Activated naive CD8-positive, alpha-beta T cell treated with anti-CD3 and anti-CD28 coated beads, Interleukin-2, amount 10 ng/mL, durations not matched to agents 7 days and 5 days (primary cell): ENCODE results near the gene LRCH1. TPM values are rescaled to one million over a fixed set of nuclear protein-coding genes. Genes with fewer than 3 reads are reported as not detected.
"Not testable (repeated sequence)": the region's sequence is repeated elsewhere in the genome, so short reads cannot be mapped to it uniquely, and the experiment has no call there.

Experiments used
- ATAC-seq: fragments of 150-1000 bp; cut with Tn5 transposase; one replicate; pipeline ENCODE4 v1.10.0; 2021; ENCODE audit warnings: low read depth, moderate library complexity
- POLR2A ChIA-PET: fragments of 350-600 bp; sonication (Branson Sonifier 250); formaldehyde crosslinking; loops from one replicate; lab custom pipeline; 2021; ENCODE audit warnings: antibody characterized with exemption; lab: Charles Lee
- DNase-seq: peaks from one replicate; pipeline ENCODE4 v3.0.0; 2021
- H3K27ac Mint-ChIP-seq: one replicate; pipeline ENCODE4 v1.8.0; 2022; ENCODE audit warnings: mild to moderate bottlenecking, mixed read lengths
- H3K27me3 Mint-ChIP-seq: one replicate; pipeline ENCODE4 v1.8.0; 2022; ENCODE audit warnings: mild to moderate bottlenecking, moderate library complexity, mixed read lengths
- H3K36me3 Mint-ChIP-seq: one replicate; pipeline ENCODE4 v1.8.0; 2021; ENCODE audit warnings: mild to moderate bottlenecking, mixed read lengths
- H3K4me1 Mint-ChIP-seq: one replicate; pipeline ENCODE4 v1.8.0; 2021; ENCODE audit warnings: mixed read lengths
- H3K4me3 Mint-ChIP-seq: one replicate; pipeline ENCODE4 v1.8.0; 2022; ENCODE audit warnings: mild to moderate bottlenecking, moderate library complexity, mixed read lengths
- H3K9me3 Mint-ChIP-seq: one replicate; pipeline ENCODE4 v1.8.0; 2021; ENCODE audit warnings: mixed read lengths
- total RNA-seq, 2 experiments: library from RNA; stranded (reverse); gene quantifications; one replicate each; pipeline ENCODE4 v1.2.3, GENCODE V29; 2021

LRCH1 gene, protein sequence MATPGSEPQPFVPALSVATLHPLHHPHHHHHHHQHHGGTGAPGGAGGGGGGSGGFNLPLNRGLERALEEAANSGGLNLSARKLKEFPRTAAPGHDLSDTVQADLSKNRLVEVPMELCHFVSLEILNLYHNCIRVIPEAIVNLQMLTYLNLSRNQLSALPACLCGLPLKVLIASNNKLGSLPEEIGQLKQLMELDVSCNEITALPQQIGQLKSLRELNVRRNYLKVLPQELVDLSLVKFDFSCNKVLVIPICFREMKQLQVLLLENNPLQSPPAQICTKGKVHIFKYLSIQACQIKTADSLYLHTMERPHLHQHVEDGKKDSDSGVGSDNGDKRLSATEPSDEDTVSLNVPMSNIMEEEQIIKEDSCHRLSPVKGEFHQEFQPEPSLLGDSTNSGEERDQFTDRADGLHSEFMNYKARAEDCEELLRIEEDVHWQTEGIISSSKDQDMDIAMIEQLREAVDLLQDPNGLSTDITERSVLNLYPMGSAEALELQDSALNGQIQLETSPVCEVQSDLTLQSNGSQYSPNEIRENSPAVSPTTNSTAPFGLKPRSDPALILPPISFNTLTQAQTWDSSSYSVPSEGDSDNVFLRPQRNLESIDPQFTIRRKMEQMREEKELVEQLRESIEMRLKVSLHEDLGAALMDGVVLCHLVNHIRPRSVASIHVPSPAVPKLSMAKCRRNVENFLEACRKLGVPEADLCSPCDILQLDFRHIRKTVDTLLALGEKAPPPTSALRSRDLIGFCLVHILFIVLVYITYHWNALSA
- total RNA-seq, result 10 to 100 TPM; 18.5 to 18.9 TPM

DNA sequence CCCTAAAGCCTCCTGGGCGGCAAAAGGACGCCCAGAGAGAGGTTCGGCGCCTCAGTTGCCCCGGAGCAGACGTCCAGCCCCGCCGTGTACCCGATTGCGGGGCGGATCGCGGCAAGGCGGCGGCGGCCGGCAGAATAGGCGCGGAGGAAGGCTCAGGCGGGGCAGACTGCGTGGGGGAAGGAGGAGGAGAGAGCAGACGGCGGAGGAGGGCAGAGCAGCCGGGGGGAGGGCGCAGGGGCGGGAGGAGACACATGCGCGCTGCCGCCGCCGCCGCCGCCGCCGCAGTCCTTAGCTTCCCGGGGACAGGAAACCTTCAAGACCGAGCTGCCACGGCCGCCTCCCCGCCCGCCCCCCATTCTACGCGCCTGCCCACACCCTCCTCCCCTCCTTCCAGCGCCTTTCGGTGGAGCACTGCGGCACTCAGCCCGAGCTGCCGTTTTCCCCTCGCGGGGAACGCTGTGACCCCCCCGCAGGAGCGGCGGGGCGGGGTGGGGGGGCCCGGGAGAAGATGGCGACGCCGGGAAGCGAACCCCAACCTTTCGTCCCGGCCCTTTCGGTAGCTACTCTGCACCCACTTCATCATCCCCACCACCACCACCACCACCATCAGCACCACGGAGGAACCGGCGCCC is at the start of gene LRCH1:
LRCH1 (plus strand) TSS at position 282 of the 632 bp plus-strand sequence; CDS start at position 509, 227 bp downstream.
- Mint-ChIP-seq H3K27me3 (peaks cover 10% of the 10 kb centered on the region), H3K9me3 (no peaks in the 10 kb centered on the region), H3K4me3 (peak within 1 kb of the TSS; percentile 94), H3K4me1 (peaks cover 32% of the 10 kb centered on the region), H3K36me3 (peaks cover 2% of the 10 kb centered on the region), H3K27ac (peak within 1 kb of the TSS; percentile 86)
- POLR2A ChIA-PET, result interaction anchor here (0.9 to 1.9 kb wide), 4 partner anchors 114 to 244 kb away, joined by 3 to 9 read pairs (median 4); partner anchors contain the start of gene ESD
- peak; percentile 86 for DNase-seq
- ATAC-seq, result peak; percentile 91

DNA sequence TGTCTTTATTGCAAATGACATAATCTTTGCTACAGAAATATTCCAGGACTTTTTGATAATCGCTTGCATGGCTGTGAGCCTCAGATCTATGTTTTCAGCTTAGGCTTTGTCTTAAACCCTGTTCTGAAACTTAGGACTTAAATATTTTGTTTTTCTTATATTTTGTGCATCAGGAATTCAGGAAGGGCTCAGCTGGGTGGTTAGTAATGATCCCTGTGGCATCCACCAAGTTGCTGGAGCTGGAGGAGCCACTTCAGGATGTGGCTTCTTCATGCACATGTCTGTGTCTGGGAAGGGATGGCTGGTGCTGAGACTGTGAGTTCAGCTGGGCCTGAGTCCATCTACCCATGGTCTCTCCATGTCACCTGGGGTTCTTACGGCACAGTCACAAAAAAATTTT is 48.9 kb upstream of the LRCH1 start:
- Mint-ChIP-seq H3K27ac (no peak overlapping the region), H3K27me3 (peaks cover 28% of the 10 kb centered on the region), H3K4me1 (peaks cover 2% of the 10 kb centered on the region), H3K36me3 (no peaks in the 10 kb centered on the region), H3K4me3 (no peak overlapping the region), H3K9me3 (no peaks in the 10 kb centered on the region)
- POLR2A ChIA-PET, result no interaction called here
- ATAC-seq (no peak), DNase-seq (no peak)

DNA sequence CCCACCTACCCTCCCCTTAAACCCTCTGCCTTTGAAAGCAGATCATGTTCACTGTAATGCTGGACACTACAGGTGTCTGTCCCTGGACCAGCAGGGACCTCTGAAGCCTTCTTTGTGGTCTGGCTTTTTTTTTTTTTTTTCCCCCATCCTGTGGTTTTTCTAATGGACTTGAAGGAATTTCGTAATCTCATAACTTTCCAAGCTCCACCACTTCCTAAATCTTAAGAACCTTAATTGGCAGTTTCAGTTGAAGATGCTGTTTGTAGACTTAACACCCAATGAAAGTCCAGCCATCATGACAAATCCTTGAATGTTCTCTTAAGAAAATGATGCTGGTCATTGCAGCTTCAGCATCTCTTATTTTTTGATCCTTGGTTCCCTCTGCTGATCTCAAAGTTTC is 45.0 kb upstream of the LRCH1 start:
- no peaks in the 10 kb centered on the region for H3K36me3 Mint-ChIP-seq
- H3K27me3 Mint-ChIP-seq, result peaks cover 10% of the 10 kb centered on the region
- H3K9me3 Mint-ChIP-seq, result no peaks in the 10 kb centered on the region
- H3K4me3 Mint-ChIP-seq, result no peak overlapping the region
- no peak overlapping the region for H3K27ac Mint-ChIP-seq
- no peak for ATAC-seq
- peaks cover 2% of the 10 kb centered on the region for H3K4me1 Mint-ChIP-seq
- POLR2A ChIA-PET, result no interaction called here
- no peak for DNase-seq

DNA sequence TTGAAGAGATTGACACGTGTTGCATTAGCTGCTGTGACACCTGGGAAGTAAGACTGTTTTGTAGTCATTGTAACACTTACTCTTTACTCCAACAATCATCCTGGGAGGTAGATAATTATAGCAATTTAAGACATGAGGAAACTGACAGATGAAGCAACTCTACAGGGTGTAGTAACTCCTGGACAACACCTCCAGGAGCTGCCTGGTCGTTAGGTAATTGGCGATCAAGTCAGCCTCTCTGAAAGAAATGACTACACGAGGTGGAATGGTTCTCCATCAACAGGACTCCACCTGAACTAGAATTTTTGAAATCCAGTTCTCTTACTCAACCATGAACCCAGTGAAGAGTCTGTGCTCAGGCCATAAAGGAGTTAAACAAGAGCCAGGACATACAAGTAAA is 43.0 kb upstream of the LRCH1 start:
- ATAC-seq (no peak), DNase-seq (no peak)
- H3K36me3 Mint-ChIP-seq, result no peaks in the 10 kb centered on the region
- H3K27ac Mint-ChIP-seq, result no peak overlapping the region
- peaks cover 2% of the 10 kb centered on the region for H3K4me1 Mint-ChIP-seq
- H3K9me3 Mint-ChIP-seq, result no peaks in the 10 kb centered on the region
- POLR2A ChIA-PET, result no interaction called here
- no peak overlapping the region for H3K4me3 Mint-ChIP-seq
- H3K27me3 Mint-ChIP-seq, result peaks cover 13% of the 10 kb centered on the region

DNA sequence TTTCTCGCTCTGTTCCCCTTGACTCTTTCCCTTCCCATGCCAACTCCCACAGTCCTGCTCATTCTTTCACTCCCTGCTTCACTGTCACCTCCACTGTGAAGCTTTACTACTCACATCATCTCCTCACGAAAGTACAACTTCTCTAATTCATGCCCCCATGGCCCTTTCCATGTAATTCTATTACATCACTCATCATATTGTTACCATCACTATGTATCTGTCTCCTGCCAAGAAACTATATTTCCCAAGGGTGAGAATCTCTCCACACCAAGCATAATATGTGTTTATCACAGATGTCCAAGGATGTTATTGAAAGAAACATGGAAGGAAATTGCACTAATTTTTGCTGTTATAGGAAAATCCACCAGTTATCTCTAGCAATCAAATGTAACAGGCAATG is 37.2 kb upstream of the LRCH1 start:
- no peak overlapping the region for H3K4me3 Mint-ChIP-seq
- no peak for DNase-seq
- H3K27me3 Mint-ChIP-seq, result peaks cover 4% of the 10 kb centered on the region
- peaks cover 3% of the 10 kb centered on the region for H3K9me3 Mint-ChIP-seq
- H3K4me1 Mint-ChIP-seq, result peaks cover 4% of the 10 kb centered on the region
- H3K36me3 Mint-ChIP-seq, result no peaks in the 10 kb centered on the region
- no peak for ATAC-seq
- no peak overlapping the region for H3K27ac Mint-ChIP-seq
- POLR2A ChIA-PET, result no interaction called here

DNA sequence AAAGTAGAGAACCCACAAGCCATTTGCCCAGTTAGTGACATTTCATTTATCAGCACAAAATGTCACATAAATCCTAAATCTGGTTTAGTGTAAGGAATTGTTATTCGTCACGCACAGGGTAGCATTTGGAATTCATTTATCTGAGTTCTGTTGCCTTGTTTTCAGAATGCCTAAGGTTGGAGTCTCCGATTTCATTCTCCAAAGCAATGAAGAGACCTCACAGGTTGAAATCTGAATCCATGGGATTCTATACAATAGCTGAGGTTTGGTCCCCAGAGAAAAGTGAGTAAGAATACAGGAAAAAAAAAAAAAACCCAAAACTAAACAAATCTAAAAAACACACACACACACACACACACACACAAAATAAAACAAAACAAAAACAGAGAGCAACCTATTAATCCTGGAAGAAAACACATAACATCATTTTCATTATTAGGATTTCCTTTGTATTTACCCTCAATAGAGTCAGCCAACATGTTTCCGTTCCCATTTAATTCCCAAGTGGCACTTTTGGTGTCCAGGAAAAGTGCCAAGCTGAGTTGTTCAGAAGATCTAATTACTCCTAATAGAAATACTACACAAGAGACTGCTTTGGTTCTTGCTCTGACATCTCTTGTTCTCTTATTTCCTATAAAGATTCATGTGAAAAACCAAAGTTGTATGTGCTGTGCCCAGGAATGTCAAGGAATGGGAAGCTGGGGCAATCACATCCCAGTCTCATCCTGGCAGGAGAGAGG is 36.2 kb upstream of the LRCH1 start:
- Mint-ChIP-seq H3K4me1 (peaks cover 4% of the 10 kb centered on the region), H3K27ac (no peak overlapping the region), H3K9me3 (peaks cover 5% of the 10 kb centered on the region), H3K4me3 (no peak overlapping the region), H3K36me3 (no peaks in the 10 kb centered on the region), H3K27me3 (peaks cover 4% of the 10 kb centered on the region)
- DNase-seq (no peak), ATAC-seq (no peak)
- POLR2A ChIA-PET, result no interaction called here

DNA sequence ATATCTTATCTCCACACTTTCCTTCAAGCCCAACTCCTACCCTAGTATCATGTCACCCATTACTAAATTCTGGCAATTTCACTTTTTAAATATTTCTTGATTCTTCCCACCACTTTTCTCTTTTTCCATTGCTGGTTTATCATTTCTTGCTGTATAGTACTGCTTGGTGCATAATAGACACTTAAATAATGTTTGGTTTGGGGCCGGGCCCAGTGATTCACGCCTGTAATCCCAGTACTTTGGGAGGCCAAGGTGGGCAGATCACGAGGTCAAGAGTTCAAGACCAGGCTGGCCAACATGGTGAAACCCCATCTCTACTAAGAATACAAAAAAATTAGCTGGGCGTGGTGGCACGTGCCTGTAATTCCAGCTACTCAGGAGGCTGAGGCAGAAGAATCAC is 35.2 kb upstream of the LRCH1 start:
- DNase-seq, H3K27me3 Mint-ChIP-seq, H3K27ac Mint-ChIP-seq, H3K4me1 Mint-ChIP-seq, H3K36me3 Mint-ChIP-seq, ATAC-seq, H3K4me3 Mint-ChIP-seq, H3K9me3 Mint-ChIP-seq, POLR2A ChIA-PET: not testable (repeated sequence)

DNA sequence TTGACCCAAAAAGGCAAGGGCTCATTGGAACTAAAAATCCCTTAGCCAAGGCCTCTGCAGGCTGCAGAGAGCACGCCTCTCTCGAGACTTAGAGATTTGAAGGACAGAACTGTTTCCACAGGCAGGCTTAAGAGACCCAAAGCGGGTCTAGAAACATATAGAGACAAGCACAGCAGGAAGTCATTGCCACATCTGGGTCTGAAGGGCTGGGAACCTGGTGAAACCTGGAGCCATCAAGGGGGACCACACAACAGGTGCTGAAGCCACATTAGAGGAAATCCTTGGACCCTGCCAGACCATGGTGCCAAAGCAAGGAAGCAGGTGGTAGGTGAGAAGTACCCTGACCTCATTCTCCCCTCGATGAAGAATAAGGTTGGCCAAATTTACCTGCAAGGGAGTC is 33.8 kb upstream of the LRCH1 start:
- no peak for DNase-seq
- POLR2A ChIA-PET, result no interaction called here
- H3K9me3 Mint-ChIP-seq, result peaks cover 5% of the 10 kb centered on the region
- no peak overlapping the region for H3K27ac Mint-ChIP-seq
- H3K36me3 Mint-ChIP-seq, result no peaks in the 10 kb centered on the region
- ATAC-seq, result no peak
- H3K4me3 Mint-ChIP-seq, result no peak overlapping the region
- peaks cover 4% of the 10 kb centered on the region for H3K4me1 Mint-ChIP-seq
- peaks cover 5% of the 10 kb centered on the region for H3K27me3 Mint-ChIP-seq

DNA sequence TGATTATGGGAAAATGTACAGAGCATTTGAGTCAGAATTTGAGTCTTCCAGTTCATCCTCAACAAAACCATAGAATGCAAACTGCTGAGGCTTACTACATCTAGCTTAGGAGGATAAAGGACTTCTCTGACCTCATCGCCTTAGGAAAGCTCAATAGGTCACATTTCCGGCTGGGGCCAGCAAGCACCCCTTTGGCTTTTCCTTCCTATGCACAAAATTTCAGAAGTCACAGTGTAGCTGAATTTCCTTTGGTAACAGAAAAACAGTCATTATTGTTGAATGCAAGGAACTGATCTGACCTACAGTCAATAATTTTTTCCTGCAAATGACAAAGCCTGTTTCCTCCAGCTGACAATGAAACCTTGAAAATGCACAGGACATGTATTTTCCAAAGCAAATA is 32.8 kb upstream of the LRCH1 start:
- H3K4me1 Mint-ChIP-seq, result peaks cover 4% of the 10 kb centered on the region
- POLR2A ChIA-PET, result no interaction called here
- peaks cover 3% of the 10 kb centered on the region for H3K27me3 Mint-ChIP-seq
- no peak overlapping the region for H3K4me3 Mint-ChIP-seq
- ATAC-seq (no peak), DNase-seq (no peak)
- H3K36me3 Mint-ChIP-seq, result no peaks in the 10 kb centered on the region
- peaks cover 5% of the 10 kb centered on the region for H3K9me3 Mint-ChIP-seq
- no peak overlapping the region for H3K27ac Mint-ChIP-seq

DNA sequence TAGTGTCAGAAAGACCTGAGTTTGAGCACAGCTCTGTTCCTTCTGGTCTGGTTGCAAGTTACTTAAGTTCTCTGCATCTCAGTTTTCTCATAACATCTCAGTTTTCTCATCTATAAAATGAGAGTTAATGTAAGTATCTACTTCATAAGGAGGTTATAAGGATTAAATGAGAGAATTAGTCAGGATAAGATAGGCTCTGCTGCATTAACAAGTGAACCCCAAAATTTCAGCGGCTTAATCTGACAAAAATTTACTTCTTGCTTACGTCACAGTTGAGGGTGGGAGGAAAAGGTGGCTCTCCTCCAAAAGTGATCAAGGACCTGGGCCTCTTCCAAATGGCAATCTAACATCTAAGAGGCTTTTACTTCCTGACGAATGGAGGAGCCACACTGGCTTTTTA is 31.5 kb upstream of the LRCH1 start:
- no peak for ATAC-seq
- DNase-seq, result no peak
- Mint-ChIP-seq H3K27ac (no peak overlapping the region), H3K36me3 (no peaks in the 10 kb centered on the region), H3K4me3 (no peak overlapping the region), H3K9me3 (peaks cover 2% of the 10 kb centered on the region), H3K27me3 (peaks cover 3% of the 10 kb centered on the region), H3K4me1 (peaks cover 4% of the 10 kb centered on the region)
- POLR2A ChIA-PET, result no interaction called here

DNA sequence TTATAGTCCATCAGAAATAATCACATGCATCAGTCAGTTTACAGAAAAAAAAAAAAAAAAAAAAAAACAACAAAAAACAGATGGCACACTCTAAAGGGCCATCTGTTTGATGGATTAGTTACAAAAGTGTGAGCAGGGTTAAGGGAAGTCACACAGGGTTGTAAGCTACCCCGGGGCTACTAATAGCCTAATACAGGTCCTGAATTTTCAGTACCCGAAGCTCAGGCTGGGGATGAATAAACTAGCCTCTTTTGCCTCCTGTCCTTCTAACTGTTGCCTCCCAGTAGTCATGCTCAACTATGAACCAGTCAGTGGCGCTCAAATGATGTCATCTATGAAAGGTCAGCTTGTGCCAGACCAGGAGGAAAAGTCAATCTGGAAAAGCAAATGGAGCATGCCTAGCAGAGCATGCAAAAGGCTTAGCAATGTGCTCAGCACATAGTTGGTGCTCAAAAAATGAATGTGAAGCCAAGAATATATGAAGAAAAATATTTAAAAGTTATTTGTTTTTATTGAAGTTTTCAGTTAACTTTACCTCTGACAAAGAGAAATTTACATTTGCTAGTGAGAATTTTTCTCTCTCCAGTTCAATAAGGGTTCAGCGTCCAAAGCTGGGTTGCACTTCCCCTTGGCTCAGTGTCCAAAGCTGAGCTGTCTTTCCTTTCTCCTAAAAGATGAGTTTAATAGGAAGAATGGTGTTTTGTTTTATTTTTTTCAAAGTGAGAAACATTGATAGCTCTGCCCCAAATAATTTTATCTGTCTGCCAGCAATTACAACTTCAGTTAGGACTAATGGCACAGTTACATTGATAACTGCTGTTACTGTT is 30.8 kb upstream of the LRCH1 start:
- H3K36me3 Mint-ChIP-seq, result no peaks in the 10 kb centered on the region

DNA sequence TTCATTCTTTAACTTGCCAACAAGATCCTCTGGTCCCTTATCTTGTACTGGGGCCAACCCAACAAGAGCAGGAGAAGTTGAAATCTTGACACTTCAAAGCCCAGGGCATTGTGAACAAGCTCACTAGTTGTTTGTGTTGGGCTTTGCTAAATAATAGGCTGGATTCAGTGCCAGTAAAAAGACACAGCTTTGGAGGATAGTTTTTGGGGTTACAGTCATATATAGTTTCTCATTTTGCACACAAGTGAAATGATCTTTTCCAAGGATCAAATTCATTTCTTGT is 30.3 kb upstream of the LRCH1 start:
- DNase-seq, result no peak
- H3K9me3 Mint-ChIP-seq, result peaks cover 2% of the 10 kb centered on the region
- peaks cover 4% of the 10 kb centered on the region for H3K4me1 Mint-ChIP-seq
- no peak overlapping the region for H3K27ac Mint-ChIP-seq
- POLR2A ChIA-PET, result no interaction called here
- no peak for ATAC-seq
- no peak overlapping the region for H3K4me3 Mint-ChIP-seq
- H3K36me3 Mint-ChIP-seq, result no peaks in the 10 kb centered on the region
- peaks cover 3% of the 10 kb centered on the region for H3K27me3 Mint-ChIP-seq

More for the DNA sequence above, 30.8 kb upstream of the LRCH1 start:
- ATAC-seq (no peak), DNase-seq (no peak)
- POLR2A ChIA-PET, result no interaction called here
- Mint-ChIP-seq H3K9me3 (peaks cover 2% of the 10 kb centered on the region), H3K4me1 (peaks cover 4% of the 10 kb centered on the region), H3K27ac (no peak overlapping the region), H3K27me3 (peaks cover 3% of the 10 kb centered on the region), H3K4me3 (no peak overlapping the region)
